IMR-90 (cell line): Measurements from ENCODE around the gene CHRNA5.

ENCODE experiments used
- BHLHE40 ChIP-seq: fragments of 150-350 bp; IDR thresholded peaks from 2 replicates; pipeline ENCODE4 v1.6.1; 2016; ENCODE audit warnings: mild to moderate bottlenecking, low read depth, low read length
- CEBPB ChIP-seq: IDR thresholded peaks from 2 replicates; pipeline ENCODE4 v1.6.1; 2012; ENCODE audit warnings: low read depth, low read length, improper control_type of control experiment
- CTCF ChIP-seq: conservative IDR thresholded peaks from 2 replicates; pipeline ENCODE4 v1.5.1; 2012; ENCODE audit warnings: mild to moderate bottlenecking, low read depth, low read length, improper control_type of control experiment
- POLR2A ChIP-seq: IDR thresholded peaks from 2 replicates; pipeline ENCODE4 v1.6.1; 2012; ENCODE audit warnings: mild to moderate bottlenecking, low read depth, low read length
- RAD21 ChIP-seq: IDR thresholded peaks from 2 replicates; pipeline ENCODE4 v1.6.1; 2012; ENCODE audit warnings: low read length, improper control_type of control experiment
- SMC3 ChIP-seq: fragments of 150-350 bp; IDR thresholded peaks from 2 replicates; pipeline ENCODE4 v1.6.1; 2016; ENCODE audit warnings: low read depth, mild to moderate bottlenecking, antibody characterized with exemption, low read length, moderate library complexity
- USF2 ChIP-seq: fragments of 150-350 bp; IDR thresholded peaks from 2 replicates; pipeline ENCODE4 v1.6.1; 2017; ENCODE audit warnings: mild to moderate bottlenecking, antibody characterized with exemption, low read length, low read depth

GRCh38 chr15:78624651-78625590, 59.6 kb downstream of the CHRNA5 start:
- TF ChIP-seq CTCF (no peak), RAD21 (no peak), BHLHE40 (no peak), USF2 (no peak), POLR2A (no peak), CEBPB (no peak), SMC3 (no peak)
